ENCODE results near the gene POU4F3.

POU4F3 gene

DNA sequence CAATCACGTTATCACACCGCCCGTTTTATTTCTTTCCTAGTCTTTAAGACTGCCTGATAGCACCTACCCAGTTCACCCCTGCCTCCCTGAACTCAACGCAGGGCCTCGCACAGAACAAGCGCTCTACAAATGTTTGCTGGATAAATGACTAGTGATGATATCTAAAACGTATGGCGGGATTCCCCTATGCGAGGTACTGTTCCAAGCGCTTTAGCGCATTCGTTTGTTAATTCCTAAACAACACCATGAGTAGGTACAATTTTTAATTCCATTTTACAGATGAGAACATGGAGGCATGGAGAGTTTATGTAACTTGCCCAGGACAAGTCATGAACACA lies 6.6 kb downstream of the POU4F3 start:
- DNase-seq (ENCODE audit: extremely low read depth, low read depth) = no peak
- TF ChIP-seq, protein P1, sequence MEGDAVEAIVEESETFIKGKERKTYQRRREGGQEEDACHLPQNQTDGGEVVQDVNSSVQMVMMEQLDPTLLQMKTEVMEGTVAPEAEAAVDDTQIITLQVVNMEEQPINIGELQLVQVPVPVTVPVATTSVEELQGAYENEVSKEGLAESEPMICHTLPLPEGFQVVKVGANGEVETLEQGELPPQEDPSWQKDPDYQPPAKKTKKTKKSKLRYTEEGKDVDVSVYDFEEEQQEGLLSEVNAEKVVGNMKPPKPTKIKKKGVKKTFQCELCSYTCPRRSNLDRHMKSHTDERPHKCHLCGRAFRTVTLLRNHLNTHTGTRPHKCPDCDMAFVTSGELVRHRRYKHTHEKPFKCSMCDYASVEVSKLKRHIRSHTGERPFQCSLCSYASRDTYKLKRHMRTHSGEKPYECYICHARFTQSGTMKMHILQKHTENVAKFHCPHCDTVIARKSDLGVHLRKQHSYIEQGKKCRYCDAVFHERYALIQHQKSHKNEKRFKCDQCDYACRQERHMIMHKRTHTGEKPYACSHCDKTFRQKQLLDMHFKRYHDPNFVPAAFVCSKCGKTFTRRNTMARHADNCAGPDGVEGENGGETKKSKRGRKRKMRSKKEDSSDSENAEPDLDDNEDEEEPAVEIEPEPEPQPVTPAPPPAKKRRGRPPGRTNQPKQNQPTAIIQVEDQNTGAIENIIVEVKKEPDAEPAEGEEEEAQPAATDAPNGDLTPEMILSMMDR (IDR thresholded peaks at IDR 0.05; ENCODE audit: low read depth, low read length) = no peak

DNA sequence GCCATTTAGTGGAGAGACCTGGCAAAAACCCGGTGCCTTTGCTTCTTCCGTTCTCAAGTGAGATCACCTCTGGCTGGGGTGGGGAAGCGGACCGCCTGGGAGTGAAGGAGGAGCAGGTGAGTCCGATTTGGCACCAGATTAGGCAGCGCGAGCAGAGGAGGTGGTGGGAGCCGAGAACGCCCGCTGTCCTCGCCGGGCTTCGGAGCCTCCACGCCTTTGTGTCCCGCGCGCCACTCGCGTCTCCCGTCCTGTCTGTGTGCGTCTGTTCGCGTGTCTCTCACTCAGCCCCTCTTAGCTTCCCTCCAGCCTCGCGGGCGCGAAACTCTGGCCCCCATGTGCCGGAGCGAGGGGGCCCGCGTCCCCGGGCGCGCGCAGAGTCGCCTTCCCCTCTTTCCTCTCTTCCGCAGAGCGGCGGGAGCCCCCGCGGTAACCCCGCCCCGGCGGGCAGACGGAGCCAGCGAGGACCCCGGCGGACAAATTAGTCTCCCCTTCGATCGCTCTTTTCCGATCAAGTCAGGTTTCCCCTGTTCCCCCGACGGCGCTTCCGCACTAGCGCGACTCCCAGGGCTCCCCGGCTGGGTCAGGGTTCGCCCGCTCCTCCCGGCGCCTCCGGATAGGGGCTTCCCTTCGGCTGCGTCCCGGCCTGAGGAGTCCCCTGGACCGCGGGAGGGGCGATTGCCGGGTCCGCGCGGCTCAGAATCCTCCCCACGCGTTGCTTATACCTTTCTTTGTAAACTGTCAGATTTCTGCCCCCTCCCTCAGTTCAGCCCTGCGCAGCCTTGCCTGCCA lies 7.1 kb downstream of the POU4F3 start:
- no peak for DNase-seq (ENCODE audit: extremely low read depth, low read depth)
- TF ChIP-seq, protein P1 (IDR thresholded peaks at IDR 0.05; ENCODE audit: low read depth, low read length) = no peak

DNA sequence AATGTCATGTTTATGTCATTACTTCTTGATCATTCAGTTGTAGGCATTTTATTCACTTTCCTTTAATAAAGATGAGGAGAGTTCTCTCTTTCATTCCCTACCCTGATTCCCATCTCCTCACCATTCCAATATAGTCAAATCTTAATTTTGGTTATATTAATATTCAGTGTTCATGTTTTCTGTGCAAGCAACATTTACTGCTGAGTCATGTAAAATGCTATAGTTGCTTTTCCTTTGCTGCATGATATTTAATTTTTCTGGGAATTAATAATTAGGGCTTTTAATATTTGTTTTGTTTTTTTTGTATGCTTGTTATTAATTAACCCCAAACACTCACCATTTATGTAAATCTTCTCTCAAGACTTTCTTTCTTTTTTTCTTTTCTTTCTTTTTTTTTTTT lies 18.5 kb downstream of the POU4F3 start:
- TF ChIP-seq, protein P1 (IDR thresholded peaks at IDR 0.05; ENCODE audit: low read depth, low read length) = no peak

DNA sequence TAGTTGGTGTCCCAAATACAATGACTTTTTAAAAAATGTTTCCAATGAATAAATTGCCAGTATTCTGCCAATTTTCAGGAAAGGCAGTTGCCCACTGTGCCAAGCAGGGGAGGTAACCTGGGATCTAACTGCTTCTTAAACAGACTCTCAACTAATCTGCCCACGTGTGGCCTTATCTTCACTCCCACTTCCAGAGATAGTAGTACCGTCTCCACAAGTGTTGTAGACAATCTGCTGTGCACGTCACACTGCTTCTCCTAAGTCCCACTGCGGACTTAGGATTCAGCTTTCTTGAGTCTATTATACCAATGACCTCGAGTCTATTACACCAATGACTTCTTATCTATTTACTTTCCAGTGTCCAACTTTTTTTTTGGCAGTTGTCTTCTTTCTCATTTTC lies 21.2 kb downstream of the POU4F3 start:
- DNase-seq (ENCODE audit: extremely low read depth, low read depth) = no peak
- TF ChIP-seq, protein P1 (IDR thresholded peaks at IDR 0.05; ENCODE audit: low read depth, low read length) = no peak

More for the DNA sequence above, 18.5 kb downstream of the POU4F3 start:
- DNase-seq (ENCODE audit: extremely low read depth, low read depth) = no peak

DNA sequence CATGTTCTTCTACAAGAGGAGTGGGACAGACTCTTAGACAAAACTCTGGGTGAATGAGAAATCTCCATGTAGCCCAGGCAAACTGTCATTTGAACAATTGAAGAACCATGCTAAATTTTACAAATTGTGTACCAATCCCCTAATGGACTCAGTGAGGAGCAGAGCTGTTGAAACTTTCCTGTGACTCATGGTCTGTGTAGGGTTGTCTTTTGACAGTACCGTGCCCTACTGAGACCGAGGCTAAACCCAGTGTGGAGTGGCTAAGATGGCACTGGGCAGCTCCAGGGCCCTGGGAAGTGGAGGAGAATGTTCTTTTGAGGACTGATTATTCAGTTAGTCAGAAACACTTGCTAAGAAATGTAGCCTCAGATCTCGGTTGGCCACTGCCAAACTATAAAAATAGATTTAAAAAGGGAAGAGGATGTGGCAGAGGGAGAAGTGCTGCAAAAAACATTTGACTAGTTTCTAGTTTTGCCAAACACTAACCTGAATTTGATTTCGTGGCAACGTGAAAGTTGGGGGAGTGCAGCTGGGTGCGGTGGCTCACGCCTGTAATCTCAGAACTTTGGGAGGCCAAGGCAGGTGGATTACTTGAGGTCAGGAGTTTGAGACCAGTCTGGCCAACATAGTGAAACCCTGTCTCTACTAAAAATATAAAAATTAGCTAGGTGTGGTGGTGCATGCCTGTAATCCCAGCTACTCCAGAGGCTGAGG lies 24.7 kb downstream of the POU4F3 start:
- TF ChIP-seq, protein P1 (IDR thresholded peaks at IDR 0.05; ENCODE audit: low read depth, low read length) = no peak
- no peak for DNase-seq (ENCODE audit: extremely low read depth, low read depth)

DNA sequence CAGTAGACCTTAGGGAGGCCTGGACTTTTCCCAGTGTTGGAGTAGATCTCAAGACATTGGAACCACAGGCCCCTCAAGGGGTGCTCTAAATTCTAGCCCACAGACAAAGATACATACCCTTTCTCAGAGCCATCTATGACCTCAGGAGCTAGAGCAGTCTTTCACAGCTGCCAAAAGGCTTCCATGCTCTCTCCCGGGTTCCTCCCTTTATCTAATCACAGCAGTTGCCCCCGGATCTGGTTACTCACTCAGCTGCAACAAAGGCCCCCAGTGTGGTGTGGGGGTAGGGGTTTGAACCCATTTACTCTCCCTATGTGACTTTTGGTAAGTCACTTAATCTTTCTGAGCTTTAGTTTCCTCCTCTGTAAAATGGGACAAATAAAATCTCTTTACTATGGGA lies 27.0 kb downstream of the POU4F3 start:
- TF ChIP-seq, protein P1 (IDR thresholded peaks at IDR 0.05; ENCODE audit: low read depth, low read length) = no peak
- DNase-seq (ENCODE audit: extremely low read depth, low read depth) = no peak

DNA sequence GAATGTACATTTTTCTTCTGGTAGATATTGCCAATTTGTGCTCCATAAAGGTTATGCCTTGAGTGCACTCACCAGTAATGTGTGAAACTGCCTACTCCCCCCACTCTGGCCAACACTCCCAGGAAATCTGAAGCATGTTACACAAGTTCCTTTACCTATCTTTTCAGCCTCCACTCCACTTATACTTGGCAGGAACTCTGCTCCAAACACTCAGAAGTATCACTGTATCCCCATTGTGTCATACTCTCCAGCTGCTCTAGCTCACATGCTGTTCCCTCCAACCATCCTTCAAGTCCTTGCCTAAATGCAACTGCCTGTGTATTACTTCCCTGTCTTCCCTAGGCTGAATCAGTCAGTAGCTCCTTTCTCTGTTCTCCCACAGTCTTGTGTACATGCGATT lies 28.3 kb downstream of the POU4F3 start:
- DNase-seq (ENCODE audit: extremely low read depth, low read depth) = no peak
- TF ChIP-seq, protein P1 (IDR thresholded peaks at IDR 0.05; ENCODE audit: low read depth, low read length) = no peak
